Kidney tubule cell (primary cell): ENCODE data around the gene SLC35D2.

Source experiments
- DNase-seq: peaks from one replicate; pipeline ENCODE4 v3.0.0-alpha.2; 2018; ENCODE audit warnings: low spot score

Gene SLC35D2

DNA sequence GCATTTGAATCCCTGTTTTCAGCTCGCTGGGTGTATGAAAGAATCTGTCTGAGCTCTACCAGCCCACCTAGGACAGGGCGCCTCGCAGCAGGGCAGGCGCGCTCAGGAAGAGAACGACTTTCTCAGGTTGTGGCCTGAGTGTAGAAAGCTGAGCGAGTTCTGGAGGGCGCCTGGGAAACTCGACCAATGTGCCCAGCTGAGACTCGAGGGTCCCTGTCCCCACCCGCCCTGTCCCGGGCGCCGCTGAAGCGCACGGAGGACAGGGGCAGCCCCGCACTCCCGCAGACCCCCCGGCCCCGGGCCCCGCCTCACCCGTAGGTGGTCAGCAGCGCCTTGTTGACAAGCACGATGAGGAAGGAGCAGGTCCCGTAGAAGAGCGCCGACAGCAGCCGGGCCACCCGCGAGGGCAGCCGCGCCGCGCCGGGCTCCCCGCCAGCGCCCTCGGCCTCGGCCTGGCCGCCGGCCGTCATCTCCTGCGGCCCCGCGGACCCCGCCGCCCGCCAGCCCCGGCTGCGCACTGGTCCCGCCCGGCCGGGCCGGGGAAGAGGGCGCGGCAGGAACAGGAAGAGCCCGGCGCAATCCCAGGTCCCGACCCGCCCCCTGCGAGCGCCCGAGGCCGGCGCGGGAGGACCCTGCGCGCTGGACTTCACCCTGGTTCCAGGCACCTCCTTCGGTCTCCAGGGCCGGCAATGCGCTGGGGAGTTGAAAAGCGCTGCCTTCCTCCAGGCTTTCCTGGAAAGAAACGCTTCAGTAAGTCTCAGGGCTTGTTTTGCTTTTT lies at the start of gene SLC35D2:
Gene SLC35D2 (minus strand): TSS at position 547 of the 778 bp plus-strand sequence. CDS start 77 bp downstream, at position 470.
- peak; percentile 82 for DNase-seq

DNA sequence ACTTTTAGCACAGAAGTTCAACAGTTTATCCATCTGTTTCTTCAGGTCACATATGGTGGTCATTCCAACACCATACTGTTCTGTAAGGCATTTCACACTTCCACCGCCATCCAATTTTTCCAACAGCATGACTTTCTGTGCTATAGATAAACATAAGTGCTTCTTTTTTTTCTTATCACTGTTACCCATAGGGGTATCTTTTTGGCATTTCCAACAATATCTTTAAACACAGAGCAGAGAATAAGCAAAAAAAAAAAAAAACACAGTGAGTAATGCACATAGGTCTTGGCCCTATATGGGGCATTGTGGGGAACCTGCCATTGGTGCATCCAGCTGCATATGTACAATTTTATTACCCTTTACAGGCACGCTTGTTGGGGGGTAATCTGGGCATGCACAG lies 46.9 kb upstream of the SLC35D2 start:
- no peak for DNase-seq

DNA sequence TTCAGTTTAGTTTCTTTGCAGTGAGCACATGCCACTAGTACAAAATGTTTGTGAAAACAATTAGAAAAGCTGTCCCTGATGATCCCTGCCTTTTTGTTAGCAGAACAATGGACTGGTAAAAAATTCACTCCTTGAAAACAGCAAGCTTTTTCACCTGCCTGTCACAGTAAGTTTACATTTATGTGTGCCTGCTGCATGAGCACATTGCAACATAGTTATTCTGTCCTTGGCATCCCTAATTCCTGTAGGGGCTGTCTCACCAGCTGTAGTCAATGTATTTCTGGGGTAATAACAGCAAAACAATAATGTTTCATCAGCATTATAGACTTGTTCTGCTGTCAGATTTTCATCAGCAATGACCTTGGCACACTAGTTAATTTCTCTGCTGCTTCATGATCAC lies 46.2 kb upstream of the SLC35D2 start:
- no peak for DNase-seq

DNA sequence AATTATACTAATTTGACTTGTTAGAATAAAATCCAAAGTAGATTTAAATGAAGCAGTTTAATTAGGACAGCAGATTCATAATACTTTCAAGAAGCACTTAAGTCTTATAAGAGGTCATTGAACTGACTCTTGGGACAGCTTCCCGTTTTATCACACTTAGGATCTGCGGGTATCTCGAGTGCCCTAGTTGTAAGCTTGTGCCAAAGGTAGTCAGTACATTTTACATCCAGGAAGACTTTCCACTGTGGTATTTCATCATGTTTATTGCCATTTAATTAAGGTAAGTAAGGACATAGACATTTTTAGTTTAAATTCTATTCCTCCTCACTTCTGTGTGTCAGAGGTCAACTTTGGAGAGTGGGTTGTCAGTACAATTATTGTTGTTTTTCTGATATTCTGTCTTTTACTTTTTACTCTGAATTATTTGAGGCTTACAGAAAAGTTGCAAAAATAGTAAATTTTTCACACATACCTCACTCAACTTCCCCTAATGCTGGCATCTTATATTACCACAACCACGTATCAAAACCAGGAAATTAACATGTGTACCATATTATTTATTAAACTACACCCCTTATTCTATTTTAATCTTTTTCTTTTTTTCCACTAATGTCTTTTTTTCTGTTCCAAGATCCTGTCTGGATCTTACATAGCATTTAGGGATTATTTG lies 42.1 kb upstream of the SLC35D2 start:
- no peak for DNase-seq

DNA sequence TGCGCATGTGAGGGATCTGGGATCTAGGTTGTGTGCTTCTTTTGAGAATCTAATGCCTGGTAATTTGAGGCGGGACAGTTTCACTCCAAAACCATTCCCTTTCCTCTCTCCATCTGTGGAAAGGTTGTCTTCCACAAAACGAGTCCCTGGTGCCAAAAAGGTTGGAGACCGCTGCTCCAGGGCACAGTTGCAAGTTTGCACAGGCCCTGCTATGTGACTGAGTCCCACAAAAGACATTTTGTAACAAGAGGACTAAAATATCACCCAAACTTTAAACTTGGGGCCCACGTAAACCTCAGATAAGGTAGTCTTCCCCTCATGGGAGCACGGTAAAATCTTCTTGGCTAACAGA lies 40.5 kb upstream of the SLC35D2 start:
- DNase-seq: no peak

DNA sequence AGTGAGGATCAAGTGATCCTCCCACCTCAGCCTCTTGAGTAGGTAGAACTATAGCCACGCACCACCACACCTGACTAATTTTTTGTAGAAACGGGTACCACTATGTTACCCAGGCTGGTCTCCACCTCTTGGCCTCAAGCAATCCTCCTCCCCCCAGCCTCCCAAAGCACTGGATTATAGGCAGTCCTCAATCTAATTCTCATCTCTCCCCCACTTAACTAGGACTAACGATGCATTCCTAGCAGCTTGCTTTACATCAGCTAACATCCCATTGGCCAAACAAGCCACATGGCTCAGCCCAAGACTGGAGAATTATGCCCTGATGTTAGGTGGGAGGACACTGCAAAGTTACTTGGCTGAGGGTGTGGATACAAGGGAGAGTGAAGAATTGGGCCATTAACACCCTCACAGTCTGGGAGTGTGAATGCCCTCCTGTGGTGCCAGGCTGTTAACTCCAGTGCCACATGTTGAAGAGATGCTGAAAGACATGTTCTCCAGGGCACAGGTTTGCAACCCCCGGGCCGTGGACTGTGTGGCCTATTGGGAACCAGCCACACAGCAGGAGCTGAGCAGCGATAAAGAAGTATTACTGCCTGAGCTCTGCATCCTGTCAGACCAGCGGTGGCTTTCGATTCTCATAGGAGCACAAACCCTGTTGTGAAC lies 39.9 kb upstream of the SLC35D2 start:
- DNase-seq: no peak

DNA sequence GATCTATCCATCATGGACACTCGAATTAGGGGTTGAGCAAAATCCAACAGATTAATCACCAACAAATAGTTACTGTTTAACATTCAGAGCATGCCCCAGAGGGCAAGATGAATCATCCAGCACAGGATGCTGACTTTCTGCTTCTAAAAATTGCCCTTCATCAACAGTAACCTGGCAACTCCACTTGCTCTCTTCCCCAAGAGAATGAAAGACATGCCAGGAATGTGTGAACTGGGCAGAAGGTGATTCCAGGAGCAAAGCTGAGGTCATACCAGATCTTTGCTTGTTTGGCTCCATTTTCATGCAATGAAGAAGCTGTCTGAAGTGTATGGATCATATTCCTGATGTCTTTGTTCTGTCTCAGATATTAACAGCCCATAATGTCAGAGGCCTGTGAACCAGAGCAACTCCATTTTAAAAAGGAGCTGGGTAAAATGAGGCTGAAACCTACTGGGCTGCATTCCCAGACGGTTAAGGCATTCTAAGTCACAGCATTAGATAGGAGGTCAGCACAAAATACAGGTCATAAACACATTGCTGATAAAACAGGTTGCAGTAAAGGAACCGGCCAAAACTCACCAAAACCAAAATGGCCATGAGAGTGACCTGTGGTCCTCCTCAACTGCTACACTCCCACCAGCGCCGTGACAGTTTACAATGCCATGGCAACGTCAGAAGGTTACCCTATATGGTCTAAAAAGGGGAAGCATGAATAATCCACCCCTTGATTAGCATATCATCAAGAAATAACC lies 37.1 kb upstream of the SLC35D2 start:
- peak; percentile 100 for DNase-seq

DNA sequence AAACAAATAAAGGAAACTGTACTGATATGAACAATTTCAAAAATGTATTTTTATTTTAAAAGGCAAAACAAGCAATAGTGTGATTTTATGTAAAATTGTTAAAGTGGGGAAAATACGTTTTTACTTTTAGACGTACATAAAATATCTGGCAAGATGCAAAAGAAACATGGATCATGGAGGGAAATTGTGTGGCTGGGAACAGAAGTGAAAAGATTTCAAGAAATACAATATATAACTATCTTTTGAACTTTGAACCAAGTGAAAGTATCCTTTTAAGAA lies 36.1 kb upstream of the SLC35D2 start:
- peak; percentile 16 for DNase-seq

DNA sequence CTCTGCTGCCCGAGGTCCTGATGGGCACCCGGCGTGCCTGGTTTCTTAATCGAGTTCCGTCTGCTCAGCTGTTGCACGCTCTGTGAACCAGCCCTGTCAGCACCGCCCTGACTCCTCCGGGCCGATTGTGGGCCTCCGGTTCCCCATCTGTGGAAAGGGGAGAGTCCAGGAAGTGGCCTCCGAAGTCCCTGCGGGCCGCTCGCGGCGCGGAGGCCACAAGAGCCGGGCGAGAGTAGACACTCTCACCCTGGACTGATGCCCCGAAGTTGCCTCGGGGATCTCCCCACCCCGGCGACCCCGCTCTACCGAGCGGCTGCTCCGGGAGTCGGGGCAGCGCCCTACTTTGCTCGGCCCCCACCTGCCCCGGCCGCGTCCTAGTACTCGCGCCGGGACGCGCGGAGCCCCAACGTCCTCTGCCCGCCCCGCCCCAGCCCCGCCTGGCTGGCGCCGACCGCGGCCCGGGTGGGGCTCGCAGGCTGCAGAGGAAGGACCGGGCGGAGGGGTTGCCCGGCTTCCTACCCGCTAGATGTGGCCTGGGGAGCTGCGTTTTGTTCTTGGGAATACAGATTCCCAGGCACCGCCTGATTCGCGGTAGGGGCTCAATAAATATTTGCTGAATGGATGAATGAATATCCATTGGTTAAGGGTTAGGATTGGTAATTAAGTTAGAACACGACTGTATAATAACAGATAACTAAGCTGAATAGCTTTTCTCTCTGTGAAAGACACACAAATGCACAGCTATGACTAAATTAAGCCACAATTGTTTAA lies 35.6 kb upstream of the SLC35D2 start:
- DNase-seq: peak; percentile 89

DNA sequence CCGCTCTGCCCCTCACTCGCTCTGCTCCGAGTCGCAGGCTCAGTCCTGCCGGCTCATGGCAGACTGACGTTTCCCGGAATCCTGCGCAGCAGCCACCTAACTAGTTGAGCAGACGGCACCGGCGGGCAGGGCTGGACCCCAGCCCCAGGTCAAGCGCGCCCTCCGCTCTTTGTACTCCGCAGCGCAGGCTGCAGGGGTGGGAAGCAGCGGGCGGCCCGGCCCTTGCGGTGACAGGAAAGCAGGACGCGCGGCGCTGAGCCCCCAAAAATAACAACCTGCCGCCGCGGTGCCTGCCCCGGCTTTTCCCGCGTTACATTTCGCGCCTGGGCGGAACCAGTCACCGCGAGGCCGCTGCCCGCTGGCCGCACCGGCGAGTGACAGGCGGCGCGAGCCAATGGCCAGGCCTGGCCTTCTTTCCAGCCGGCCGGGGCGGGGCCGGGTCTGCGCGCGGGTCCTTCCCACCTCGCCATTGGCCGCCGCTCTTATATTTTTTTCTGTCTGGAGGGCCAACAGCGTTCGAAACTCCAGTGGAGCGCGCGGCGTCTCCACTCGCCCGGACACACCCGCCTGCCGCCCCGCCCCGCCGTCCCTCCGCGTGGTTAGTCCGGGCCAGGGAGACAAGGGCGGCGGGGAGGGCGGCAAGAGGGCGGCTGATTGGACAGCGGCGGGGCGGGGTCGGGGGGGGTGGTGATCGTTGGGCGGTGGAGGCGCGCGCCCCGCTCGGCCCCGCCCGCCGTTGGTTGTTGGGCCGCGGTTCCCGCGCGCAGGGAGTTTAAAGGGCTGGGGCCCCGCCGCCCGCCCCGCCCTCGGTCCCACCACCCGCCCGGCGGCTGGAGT lies 34.8 kb upstream of the SLC35D2 start, which contains the start of gene ZNF367:
Gene ZNF367 (minus strand): TSS at position 288 of the 837 bp plus-strand sequence. CDS start 338 bp downstream, outside the sequence.
- peak; percentile 99 for DNase-seq

DNA sequence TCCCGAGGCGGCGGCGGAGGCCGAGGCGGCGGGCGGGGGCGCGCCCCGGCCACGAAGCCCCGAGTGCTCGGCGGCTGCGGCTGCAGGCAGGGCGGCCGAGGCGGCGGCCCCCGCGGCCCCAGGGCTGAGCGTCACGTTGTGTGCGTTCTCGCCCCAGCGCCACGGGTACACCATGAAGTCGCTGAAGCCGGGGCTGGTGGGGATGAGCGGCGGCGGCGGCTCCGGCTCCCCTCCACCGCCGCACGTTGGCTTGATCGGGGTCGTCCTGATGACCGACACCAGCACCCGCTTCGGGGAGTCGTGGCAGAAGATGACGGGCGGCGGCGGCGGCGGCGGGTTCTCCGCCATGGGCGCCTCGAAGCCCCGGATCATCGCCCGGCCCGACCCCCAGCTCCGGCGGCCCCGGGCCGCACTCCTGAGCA lies 34.2 kb upstream of the SLC35D2 start:
- no peak for DNase-seq

DNA sequence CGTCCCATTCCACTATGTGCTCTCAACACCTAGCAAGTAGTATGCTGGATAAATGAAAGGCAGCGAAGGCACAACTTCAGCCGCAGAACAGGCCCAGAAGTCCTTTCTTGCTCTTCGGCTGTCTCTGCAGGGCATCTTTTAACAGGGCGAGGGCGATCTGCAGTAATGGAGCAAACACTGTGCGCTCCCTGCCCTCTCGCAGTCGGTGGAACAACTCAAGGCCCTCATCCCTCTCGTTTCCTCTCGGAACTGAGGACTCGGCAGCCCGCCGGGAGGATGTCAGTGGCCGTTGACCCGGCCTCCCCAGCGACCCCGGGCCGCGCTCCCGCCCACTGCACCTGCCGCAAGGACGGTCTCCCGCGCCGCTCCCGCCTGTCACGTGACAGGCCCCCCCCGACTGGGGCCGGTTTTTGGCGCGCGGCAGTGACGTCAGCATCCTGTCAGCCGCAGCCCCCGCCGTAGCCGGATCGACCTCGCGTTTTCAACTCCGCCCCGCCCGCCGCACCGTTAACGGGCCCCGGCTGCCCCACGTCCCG lies 33.6 kb upstream of the SLC35D2 start:
- peak; percentile 89 for DNase-seq

DNA sequence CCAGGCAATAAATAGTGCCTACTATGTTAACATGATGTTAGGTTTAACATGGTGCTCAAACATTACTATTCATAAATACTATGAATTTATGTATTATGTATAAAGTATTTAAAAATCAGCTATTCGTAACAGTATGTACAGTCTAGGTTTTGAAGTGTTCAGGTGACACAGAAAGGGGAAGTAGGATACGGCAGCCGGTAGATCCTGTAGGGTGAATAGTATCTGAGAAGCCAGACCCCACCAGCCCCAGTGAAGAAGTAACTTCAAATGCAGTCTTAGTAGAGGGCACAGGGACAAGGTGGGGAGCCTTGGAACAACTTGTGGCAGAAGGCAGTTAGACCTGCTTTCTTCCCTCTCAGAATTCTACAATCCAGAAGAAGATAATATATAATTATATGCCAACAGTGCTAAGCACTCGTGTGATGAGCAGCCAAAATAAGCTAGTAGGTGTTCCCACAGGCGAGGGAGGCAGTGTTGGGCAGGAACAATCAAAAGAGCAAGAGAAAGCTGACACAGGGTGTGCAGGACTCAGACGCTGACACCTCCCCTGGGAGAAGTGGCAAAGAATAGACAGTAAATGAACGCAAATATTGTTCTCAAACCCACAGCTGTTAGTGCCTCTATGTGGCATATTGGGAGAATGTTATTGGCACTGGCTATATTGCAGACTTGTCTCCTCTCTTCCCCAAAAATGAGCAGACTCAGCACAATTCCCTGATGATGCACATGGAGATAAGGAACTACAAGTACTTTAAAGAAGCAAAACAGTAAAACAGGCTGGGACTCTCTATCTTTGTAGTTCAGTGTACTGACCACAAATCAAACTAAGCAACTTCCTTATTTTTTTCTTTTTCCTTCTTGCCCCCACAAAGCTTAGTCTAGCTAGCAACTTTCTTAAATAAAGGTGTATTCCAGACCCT lies 30.1 kb upstream of the SLC35D2 start:
- no peak for DNase-seq

DNA sequence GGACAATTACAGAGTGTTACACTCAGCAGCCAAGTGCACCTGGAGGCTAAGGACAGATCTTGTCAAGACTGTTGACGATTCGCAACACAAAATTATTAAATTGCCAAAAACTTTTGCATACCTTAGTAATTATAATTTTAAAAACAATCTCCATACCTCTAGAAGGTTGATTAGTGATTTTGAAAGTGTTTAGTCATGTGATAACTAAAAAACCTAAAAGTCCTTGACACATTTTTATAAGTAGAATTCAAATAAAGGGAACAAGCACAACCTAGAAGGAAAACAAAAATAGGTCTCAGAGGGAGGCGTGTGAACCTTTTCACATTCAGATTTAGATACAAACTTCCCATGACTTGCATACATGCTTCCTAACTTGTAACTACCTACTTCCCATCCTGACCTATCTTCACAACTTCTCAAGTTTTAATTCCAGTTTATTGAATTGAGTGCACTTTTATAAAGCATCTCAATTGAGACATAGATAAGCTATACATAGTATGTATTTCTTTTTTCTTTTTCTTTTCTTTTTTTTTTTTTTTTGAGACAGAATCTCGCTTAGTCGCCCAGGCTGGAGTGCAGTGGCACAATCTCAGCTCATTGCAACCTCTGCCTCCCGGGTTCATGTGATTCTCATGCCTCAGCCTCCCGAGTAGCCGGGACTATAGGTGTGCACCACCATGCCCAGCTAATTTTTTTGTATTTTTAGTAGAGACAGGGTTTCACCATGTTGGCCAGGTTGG lies 28.8 kb upstream of the SLC35D2 start:
- DNase-seq: no peak

DNA sequence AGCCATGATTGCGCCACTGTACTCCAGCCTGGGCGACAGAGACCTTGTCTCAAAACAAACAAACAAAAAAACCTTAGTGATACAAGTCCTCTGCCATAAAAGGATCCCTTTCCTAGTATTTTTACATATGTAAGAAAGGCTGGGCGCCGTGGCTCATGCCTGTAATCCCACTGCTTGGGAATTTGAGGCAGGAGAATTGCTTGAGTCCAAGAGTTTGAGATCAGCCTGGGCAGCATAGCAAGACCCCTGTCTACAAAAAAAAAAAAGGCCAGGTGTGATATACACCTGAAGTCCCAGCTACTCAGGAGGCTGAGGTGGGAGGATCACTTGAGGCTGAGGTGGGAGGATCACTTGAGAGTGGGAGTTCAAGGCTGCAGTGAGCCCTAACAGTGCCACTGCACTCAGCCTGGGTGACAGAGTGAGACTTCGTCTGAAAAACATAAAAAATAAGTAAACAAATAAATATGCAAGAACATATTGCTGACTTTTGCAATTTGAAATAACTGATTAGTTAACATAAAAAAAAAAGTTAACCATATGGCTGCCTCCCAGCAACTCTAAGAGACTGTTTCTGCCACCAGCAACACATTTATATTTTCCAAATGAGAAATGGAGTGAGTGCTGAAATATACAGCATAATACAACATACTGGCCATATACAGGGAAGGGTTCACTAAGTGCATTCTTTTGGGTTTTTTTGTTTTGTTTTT lies 27.8 kb upstream of the SLC35D2 start:
- DNase-seq: no peak

DNA sequence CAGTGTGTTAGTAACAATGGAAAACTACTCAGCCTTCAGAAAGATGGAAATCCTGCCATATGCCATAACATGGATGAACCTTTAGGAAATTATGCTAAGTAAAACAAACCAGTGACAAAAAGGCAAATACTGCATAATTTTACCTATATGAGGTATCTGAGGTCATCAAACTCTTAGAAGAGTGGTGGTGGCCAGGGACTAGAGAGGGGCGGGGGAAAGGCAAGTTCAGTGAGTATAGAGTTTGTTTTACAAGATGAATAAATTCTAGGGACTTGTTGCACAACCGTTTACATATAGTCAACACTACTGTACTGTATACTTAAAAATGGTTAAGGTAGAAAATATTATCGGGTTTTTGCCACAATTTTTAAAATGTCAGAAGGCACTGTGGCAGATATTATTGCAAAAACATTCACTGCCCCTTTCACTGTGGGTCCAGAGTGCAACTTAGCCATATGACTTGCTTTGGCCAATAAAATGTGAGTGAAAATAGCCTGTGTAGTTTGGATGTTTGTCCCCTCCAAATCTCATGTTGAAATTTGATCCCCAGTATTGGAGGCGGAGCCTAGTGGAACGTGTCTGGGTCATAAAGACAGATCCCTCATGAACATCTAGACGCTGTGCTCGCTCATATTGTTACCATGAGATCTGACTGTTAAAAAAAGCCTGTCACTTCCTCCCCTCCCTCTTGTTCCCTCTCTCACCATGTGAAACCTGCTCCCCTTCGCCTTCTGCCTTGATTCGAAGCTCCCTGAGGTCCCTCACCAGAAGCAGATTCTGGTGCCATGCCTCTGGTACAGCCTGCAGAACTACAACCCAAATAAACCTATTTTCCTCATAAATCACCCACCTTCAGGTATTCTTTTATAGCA lies 25.1 kb upstream of the SLC35D2 start:
- no peak for DNase-seq
